NCI-H2227 (cell line): ENCODE results near the gene CCNJ.
"Not testable (repeated sequence)": the region's sequence is repeated elsewhere in the genome, so short reads cannot be mapped to it uniquely, and the experiment has no call there.

Experiments
- DNase-seq: peaks from one replicate; lab custom pipeline; 2025; ENCODE audit not compliant: unreplicated experiment; lab: John Stamatoyannopoulos, UW

CCNJ gene, protein sequence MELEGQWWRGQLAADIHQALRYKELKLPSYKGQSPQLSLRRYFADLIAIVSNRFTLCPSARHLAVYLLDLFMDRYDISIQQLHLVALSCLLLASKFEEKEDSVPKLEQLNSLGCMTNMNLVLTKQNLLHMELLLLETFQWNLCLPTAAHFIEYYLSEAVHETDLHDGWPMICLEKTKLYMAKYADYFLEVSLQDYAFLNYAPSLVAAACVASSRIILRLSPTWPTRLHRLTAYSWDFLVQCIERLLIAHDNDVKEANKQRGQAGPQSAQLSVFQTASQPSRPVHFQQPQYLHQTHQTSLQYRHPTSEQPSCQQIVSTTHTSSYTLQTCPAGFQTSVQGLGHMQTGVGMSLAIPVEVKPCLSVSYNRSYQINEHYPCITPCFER

DNA sequence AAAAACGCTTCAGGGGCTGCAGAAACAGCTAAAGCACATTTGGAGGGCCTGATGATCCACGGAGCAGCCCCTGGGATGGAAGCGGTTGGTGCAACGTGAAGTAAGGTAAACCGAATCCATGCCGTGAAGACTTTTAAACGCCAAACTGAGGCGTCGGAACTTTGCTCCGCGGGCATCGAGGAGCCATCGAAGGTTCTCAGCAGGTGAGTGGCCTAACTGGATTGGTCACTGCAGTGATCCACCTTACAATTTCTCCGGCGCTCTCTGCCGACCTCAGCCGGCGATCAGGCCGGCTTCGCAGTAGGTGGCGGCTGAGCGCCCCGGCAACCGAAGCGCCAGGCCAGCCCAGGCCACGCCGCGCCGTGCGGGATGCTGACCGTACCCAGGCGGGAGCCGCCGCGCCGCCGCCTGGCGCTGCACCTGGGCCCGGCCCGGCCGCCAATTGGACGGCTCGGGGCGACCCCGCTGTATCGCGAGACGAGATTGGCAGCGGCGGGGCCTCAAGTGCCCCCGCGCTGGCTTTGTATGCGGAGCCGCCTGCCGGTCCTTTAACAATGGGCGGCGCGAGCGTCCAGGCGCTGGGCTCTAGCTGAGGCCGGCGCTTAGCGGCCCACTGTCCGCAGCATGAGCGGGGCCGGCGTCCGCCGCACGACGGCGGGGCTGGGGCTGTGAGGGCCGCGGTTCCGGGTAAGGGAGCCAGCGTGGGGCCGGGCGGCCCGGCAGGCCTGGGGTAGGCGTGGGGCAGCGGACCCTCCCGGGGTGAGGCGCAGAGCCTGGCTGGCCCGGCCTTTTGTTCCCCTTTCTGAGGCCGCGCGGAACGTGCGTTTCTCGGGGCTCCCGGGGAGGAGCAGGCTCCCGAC is at the start of gene CCNJ:
Gene CCNJ, plus strand, starts transcription at position 551 of the 860 bp plus-strand sequence. CDS start 811 bp downstream, outside the sequence.
- DNase-seq = peak; percentile 92

DNA sequence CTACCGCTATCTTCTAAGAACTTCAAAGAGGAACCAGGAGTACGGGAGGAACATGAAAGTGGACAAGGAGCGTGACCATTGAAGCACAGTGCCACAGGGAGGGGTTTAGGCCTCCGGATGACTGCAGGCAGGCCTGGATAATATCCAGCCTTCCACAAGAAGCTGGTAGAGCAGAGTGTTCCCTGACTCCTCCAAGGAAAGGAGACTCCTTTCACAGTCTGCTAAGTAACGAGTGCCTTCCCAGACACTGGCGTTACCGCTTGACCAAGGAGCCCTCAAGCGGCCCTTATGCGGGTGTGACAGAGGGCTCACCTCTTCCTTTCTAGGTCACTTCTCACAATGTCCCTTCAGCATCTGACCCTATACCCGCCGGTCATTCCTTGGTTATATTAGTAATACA is 49.0 kb upstream of the CCNJ start:
- DNase-seq = not testable (repeated sequence)

DNA sequence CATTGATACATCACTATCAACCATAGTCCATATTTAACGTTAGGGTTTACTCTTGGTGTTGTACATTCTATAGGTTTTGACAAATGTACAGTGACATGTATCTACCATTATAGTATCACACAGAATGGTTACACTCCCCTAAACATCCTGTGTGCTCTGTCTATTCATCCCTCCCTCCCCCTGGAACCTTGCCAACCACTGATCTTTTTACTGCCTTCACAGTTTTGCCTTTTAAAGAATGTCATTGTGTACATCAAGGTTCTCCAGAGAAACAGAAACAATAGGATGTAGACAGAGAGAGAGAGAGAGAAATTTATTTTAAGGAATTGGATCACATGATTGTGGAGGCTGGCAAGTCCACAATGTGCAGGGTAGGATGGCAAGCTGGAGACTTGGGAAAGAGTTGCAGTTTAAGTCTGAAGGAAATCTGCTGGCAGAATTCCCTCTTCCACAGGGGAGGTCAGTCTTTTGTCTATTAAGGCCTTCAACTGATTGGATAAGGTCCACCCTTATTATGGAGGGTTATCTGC is 45.1 kb upstream of the CCNJ start:
- no peak for DNase-seq

DNA sequence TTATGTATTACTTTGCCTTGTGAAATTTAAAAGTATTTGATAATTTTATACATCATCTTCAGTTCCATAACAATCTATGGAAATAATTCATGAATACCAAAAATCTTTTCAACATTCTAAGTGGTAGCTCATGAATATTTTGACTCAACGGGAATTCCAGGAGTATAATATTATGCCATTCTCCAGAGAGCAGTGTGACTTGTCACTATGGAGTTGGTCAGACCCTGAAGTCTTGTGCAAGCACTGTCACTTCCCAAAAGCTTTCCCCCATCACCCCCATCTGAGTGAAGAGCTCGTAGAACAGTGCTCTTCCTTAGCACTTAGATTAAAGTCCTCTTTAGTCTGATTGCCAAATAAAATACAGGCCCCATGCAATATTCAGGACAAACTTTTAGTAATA is 29.4 kb upstream of the CCNJ start:
- no peak for DNase-seq

DNA sequence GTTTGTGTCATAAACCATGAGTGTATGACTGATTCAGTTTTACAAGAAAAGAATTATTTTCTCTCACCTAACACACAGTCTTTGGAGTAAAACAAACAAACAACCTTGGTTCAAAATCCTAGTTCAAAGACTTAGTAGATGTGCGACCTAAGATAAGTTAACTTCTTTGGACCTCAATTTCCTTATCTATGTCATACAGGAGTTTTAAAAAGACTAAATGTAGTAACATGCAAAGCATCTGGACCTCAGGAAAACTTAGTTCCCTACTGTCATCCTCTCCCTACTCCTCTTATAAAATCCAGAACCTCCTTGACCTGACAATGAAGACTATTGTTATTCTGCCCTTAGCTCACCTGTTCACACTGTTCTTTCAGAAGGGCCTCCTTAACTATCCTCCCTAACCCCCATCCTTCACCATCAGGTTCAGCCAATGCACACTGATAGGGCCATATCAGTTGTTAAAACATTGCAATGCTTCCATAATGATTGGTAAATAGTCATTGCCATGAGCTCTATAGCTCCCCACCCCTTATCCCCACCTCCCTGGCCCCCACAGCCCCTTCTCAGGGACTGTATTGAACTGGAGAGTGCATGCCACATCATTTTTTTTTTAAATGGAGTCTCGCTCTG is 28.8 kb upstream of the CCNJ start:
- no peak for DNase-seq

DNA sequence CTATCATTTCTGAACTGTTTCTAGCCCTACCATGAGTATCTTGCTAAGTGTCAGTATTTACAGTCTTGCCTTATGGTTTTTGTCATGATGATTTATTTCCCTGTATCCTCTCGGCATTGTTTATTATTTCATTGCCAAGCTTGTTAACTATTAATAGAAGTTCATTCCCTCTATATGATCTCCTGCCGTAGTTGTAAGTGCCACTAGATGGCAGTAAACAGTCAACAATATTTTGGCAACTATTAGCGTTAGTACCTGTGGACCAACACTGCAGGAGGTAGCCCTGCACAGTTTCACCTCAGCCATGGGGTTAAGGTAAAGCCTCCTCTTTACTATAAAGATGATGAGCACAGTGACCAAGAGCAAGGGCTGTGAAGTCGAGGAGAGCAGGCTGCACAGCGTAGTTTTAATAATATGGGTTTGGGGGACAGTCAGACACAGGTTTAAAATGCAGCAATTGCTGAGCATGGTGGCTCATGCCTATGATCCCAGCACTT is 26.1 kb upstream of the CCNJ start:
- peak; percentile 49 for DNase-seq

DNA sequence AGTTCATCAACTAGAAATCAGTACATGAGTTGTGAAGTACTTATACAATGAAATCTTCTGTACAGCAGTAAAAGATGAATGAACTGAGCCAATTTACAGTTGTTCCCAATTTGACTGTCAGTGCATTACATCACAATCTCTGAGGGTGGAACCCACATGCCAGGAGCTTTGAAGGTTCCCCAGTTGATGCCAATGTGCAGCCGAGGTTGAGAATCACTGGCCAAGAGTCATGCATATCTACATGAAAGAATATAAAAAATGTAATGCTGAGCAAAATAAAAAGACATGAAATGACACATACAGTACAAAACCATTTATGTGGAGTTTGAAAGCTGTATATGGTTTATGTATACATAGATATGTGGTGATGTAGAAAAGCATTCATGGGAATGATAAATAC is 22.1 kb upstream of the CCNJ start:
- DNase-seq = no peak

DNA sequence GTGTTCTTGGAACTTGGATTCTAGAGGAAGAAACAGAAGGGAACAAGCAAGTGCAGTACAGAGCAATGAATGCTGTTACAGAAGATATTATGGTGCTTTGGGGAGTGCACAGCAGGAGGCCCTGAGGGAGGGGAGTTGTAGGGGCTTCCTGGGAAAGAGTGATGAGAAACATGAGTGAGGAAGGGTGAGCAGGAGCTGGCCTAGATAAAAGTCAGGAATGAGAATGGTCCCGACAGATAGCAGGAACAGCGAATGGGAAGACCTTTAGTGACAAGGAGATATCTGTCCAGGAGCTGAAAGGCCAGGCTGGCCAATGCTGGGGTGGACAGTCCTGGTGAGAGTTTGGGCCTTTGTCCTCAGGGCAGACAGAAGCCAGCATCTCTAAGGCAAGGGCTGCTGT is 20.6 kb upstream of the CCNJ start:
- no peak for DNase-seq

DNA sequence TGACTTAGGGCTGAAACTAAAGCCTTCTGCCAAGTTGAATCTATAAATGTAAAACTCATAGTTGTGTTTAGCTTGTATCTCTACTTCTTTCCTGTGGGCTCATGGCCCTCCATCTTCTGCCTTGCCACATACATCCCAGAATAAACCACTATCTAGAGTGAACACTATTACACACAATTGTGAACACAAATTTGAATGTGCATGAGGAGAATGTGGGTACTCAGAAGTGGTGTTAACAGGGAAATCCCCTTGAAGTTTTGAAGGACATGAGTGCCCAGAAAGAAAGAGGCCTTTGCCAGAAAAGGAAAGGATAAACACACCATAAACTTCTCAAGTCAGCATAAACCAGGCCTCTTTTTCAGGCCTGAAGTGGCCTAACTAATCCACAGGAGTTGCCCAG is 20.2 kb upstream of the CCNJ start:
- DNase-seq = no peak

DNA sequence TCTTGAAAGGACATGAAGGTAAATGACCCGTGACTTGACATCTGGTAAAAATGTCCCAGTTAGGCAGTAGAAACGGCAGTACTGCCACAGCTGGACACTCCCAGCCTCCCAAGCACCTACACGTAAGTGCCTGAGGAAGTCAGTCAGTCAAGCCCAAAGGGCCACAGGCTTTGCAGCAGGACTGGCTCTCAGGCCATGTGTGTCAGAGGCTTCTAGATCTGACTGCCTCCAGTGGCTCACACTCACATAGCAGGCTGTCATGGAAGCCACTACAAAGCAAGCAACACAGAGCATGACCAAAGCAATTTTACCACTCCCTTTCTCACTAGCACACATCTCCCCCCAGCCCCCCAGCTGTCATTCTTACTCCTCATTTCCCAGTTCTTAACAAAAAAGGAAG is 17.8 kb upstream of the CCNJ start:
- DNase-seq = peak; percentile 1

DNA sequence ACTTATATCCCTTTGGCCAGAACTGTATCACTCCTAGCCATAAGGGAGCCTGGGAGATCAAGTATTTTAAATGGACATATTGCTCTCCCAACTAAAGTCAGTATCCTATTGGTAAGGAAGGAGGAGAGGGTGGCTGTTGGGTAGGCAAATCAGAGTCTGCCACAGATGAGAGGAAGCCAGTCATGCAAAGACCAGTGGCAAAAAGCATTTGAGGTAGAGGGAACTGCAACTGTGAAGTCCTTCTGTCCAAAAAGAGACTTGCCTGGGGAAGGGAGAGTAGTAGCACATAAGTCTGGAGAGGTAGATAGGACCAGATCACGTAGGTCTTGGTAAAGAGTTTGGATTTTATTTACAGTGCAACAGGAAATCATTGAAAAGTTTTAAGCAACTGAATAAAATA is 8.8 kb upstream of the CCNJ start:
- DNase-seq = no peak

DNA sequence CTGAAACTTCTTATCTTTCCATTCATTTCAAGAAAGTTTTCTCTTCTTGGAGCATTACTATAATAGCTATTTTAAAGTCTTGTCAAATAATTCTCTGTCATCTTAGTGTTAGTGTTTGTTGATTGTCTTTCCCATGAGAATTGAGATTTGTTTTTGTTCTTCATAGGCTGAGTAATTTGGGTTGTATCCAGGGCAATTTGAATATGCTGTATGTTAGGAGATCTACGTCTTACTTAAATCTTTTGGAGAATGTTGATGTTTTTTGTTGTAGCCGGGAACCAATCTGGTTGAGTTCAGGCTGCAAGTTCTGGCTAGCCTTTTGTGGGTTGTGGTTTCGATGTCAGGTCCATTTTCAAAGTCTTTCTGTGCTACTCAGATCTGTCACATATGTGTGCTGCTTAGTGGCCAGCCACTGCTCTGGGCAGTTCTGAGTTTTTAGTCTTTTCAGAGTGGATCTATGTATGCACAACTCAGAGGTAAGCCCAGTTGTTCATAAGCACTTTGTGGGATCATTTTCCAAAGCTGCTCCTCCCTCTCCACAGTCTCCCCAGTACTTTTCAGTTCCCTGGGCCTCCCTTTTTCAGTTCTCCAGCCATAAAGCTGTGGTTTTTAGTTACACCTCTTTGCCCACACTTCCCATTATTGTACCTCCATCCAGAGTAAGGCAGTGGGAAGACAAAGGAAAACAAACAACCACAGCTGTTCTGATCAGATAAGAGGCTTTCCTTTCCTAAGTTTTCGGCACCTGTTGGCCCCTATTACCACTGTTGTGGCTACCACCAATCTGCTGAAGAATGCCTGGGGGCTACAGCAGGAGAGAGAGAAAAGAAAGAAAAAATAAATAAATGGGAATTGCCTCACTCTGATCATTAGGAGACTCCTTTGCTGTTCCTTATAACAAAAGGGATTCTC is 4.7 kb upstream of the CCNJ start:
- no peak for DNase-seq

DNA sequence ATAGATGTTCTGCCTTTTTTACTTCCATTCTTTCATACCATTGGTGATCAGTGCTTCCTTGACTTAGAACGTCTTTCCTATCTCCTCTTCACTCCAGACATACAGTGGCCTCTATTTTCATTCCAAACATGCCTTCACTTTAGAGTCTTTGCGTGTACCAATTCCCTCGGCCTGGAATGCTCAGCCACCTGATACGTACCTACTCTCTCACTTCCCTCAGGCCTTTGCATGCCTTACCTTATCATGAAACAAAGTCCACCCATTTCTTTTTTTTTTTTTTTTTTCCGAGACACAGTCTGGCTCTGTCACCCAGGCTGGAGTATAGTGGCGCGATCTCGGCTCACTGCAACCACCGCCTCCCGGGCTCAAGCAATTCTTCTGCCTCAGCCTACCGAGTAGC is 2.2 kb upstream of the CCNJ start:
- no peak for DNase-seq

DNA sequence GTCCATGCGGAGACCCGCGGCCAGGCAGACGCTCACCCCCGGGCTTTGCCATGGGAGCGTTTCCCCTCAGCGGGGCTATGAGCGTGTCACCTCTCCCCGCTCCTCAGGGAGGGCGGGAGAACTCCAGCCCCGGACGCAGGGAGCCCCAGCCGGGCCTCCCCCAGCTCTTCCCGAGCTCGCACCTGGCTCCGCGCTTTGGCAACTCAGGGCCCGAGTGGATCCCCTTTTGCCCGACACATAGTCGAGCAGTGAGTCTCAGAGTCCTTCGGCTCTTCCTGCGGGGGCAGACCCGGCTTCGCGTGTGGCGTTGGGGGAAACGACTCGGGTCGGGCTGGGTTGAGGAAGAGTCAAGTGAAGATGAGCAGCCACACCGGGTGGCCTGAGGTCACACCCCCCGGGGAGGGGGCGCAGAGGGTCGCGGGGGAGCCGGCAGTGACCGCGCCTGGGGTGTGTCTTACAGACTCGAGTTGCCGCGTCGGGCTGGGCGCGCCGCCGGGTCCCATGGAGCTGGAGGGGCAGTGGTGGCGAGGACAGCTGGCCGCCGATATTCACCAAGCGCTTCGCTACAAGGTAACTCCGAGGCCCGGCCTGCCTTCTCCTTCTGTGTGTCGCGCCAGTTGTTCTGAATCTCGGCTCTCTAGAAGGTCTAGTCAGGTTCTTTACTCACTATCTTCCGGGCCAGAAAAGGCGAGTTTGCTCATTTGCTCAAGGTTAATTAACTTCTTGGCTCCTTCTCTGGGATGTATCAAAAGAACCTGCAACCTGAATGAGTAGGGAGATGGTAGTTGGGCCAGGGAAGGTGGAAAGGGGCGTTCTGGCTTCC is 721 bp downstream of the CCNJ start:
- peak; percentile 49 for DNase-seq

DNA sequence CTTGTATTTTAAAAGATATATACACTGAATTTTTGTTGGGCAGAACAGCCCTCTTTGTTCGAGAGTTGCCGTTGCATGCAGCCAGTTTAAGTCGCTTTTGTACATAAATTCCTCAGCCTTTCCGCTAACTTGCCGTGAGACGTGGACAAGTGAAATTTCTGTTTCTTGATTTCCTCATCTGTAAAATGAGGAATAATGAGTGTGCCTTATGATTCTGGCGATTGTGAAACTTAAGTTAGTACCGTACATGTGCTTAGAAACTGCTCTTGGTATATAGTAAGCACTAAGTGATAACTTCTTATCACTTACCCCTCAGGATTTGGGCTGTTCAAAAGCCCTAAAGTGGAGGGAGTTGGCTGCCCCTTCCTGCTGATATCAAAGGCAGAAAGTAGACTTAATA is 1.4 kb downstream of the CCNJ start:
- DNase-seq = no peak

DNA sequence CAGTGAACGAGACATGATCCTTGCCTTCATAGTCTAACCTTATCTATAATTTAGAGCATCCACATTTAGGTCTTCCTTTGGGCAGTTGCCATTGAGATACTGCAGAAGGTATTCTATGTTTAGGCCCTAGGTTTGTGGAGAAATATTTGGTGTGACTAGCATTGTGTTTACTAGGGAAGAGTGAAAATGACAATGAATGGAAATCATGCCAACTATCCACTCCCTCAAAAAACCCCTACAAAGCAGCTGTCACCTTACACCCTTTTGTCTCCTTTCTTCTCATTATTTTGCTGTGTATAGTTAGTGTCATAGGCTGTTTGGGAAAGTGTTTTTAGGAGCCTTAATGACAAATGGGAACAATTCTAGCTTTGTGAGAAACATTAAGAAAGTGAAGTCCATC is 3.2 kb downstream of the CCNJ start:
- DNase-seq = no peak

DNA sequence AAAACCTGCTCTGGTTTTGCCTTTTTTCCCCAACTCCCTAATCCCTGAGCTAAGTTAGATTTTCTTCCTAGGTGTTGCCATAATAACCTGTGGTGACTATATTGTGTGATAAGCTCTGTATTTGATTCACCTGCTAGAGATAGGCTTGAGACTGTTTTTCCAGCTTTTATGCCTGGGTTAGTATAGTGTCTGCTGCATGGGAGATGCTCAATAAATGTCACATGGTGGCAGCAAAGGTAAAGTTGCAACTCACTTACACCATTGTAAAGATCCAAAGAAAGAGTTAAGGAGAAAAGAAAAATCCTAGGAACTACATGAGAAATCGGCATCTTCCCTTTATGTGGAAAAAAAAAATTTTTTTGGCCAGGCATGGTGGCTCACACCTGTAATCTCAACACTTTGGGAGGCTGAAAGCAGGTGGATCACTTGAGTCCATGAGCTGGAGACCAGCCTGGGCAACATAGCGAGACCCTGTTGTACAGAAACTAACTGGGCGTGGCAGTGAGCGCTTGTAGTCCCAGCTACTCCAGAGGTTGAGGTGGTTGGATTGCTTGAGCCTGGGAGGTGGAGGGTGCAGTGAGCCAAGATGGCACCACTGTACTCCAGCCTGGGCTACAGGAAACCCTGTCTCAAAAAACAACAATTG is 3.7 kb downstream of the CCNJ start:
- no peak for DNase-seq

DNA sequence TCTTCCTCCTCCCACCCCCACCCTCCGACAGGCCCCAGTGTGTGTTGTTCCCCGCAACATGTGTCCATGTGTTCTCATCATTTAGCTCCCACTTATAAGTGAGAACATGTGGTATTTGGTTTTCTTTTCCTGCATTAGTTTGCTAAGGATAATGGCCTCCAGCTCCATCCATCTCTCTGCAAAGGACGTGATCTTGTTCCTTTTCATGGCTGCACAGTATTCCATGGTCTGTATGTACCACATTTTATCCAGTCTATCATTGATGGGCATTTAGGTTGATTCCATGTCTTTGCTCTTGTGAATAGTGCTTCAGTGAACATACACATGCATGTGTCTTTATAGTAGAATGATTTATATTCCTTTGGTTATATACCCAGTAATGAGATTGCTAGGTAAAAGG is 4.5 kb downstream of the CCNJ start:
- DNase-seq = not testable (repeated sequence)

DNA sequence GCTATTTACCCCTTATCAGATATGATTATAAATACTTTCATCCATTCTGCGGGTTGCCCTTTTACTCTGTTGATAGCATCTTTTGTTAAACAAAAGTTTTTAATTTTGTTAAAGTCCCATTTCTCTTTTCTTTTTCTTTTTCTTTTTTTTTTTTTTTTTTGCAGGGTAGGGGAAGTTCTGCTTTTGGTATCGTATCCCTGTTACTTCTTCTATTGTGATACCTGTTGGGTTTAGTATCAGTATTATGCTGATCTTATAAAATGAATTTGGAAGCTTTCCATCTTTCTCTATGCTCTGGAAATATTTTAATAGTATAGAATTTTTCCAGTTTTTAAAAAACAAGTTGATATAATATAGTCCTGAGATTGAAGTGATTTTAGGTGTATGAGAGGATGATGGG is 6.0 kb downstream of the CCNJ start:
- DNase-seq = no peak
